GM18907 (cell line): Measurements from ENCODE around the gene GPR65.
A peak's percentile ranks its signal among the peaks of the same experiment; 100 is the strongest.

ENCODE experiments used
- ATAC-seq: cut with Tn5 transposase; IDR thresholded peaks from one replicate; pipeline ENCODE4 v1.9.1; 2021; ENCODE audit warnings: mild to moderate bottlenecking, moderate library complexity; ENCODE audit not compliant: unreplicated experiment

GPR65 gene

GRCh38 chr14:88037325-88037724, 32.4 kb downstream of the GPR65 start:
- no peak for ATAC-seq

GRCh38 chr14:88039197-88039596, 34.3 kb downstream of the GPR65 start:
- no peak for ATAC-seq

- ATAC-seq = no peak
Measured at GRCh38 chr14:88040146-88040545, 35.2 kb downstream of the GPR65 start.

GRCh38 chr14:88043529-88044443, 38.9 kb downstream of the GPR65 start:
- ATAC-seq = no peak

GRCh38 chr14:88044444-88044758, 39.5 kb downstream of the GPR65 start:
- no peak for ATAC-seq

GRCh38 chr14:88044776-88045446, 40.0 kb downstream of the GPR65 start:
- ATAC-seq = peak; percentile 98

GRCh38 chr14:88045705-88046104, 40.8 kb downstream of the GPR65 start:
- ATAC-seq = no peak

- no peak for ATAC-seq
Measured at GRCh38 chr14:88048351-88048750, 43.4 kb downstream of the GPR65 start.

- ATAC-seq = no peak
Measured at GRCh38 chr14:88049266-88049665, 44.3 kb downstream of the GPR65 start.

GRCh38 chr14:88049936-88050335, 45.0 kb downstream of the GPR65 start:
- ATAC-seq = no peak

GRCh38 chr14:88060576-88060975, 55.6 kb downstream of the GPR65 start:
- ATAC-seq = no peak

- ATAC-seq = no peak
Measured at GRCh38 chr14:88063811-88064210, 58.9 kb downstream of the GPR65 start.
